SU-DHL-6 (cell line): ENCODE data around the gene KCNN3.

Experiments
- CTCF ChIP-seq: fragments of 200-600 bp; sonication (generic); IDR thresholded peaks from one replicate; pipeline ENCODE4 v1.5.1; 2017; ENCODE audit warnings: antibody characterized with exemption, mild to moderate bottlenecking, low read length, moderate library complexity; ENCODE audit not compliant: insufficient read depth, poor library complexity, severe bottlenecking
- EZH2phosphoT487 ChIP-seq: fragments of 200-600 bp; sonication (generic), shearing (Covaris generic); conservative IDR thresholded peaks from 2 replicates; pipeline ENCODE4 v1.6.1; 2018; ENCODE audit warnings: mild to moderate bottlenecking, antibody characterized with exemption, low read length, moderate library complexity, mixed read lengths

GRCh38 chr1:154746622-154747299 lies 123.3 kb downstream of the KCNN3 start:
- TF ChIP-seq CTCF (no peak), EZH2phosphoT487 (no peak)
